Fibroblast of lung (primary cell): ENCODE results near the gene PSEN1. TPM values are rescaled to one million over a fixed set of nuclear protein-coding genes. Genes with fewer than 3 reads are reported as not detected.

Experiments used
- DNase-seq, 2 donors: peaks; one replicate each; pipeline versions ENCODE4 v3.0.0 to v3.0.0-alpha.2; 2010; ENCODE audit warnings: low read depth in 2 of 2
- H2AFZ ChIP-seq: 2 replicates; pipeline ENCODE4 v1.5.1; 2012; ENCODE audit warnings: low read length, control low read depth, inconsistent platforms
- H3K27ac ChIP-seq: 2 replicates; pipeline ENCODE4 v1.5.1; 2011; ENCODE audit warnings: low read length, control low read depth; ENCODE audit not compliant: insufficient read depth
- H3K27me3 ChIP-seq: 2 replicates; pipeline ENCODE4 v1.5.1; 2011; ENCODE audit warnings: mild to moderate bottlenecking, low read length; ENCODE audit not compliant: control insufficient read depth, insufficient read depth
- H3K36me3 ChIP-seq: 2 replicates; pipeline ENCODE4 v1.5.1; 2011; ENCODE audit warnings: low read length; ENCODE audit not compliant: control insufficient read depth, insufficient read depth
- H3K4me1 ChIP-seq: 2 replicates; pipeline ENCODE4 v1.5.1; 2011; ENCODE audit warnings: low read length; ENCODE audit not compliant: control insufficient read depth, insufficient read depth; ENCODE audit errors: extremely low read depth
- H3K4me2 ChIP-seq: 2 replicates; pipeline ENCODE4 v1.5.1; 2011; ENCODE audit warnings: low read length, control low read depth; ENCODE audit not compliant: insufficient read depth; ENCODE audit errors: extremely low read depth
- H3K4me3 ChIP-seq, 4 experiments: fragments of 200-600 bp in 1 of 4; sonication (generic) in 1 of 4; replicated peaks in 1 of 4; 2 replicates each; pipeline ENCODE4 v1.5.1; 2011 to 2016; ENCODE audit warnings: low read length in 4 of 4, low read depth in 3 of 4, mild to moderate bottlenecking in 3 of 4, control low read depth in 2 of 4, inconsistent platforms in 1 of 4, mixed read lengths in 1 of 4; ENCODE audit not compliant: insufficient read depth in 1 of 4; ENCODE audit errors: control extremely low read depth in 1 of 4
- H3K79me2 ChIP-seq: 2 replicates; pipeline ENCODE4 v1.5.1; 2012; ENCODE audit warnings: mild to moderate bottlenecking, low read length, inconsistent platforms; ENCODE audit not compliant: control insufficient read depth, insufficient read depth
- H3K9ac ChIP-seq: 2 replicates; pipeline ENCODE4 v1.5.1; 2011; ENCODE audit warnings: mild to moderate bottlenecking, low read length, control low read depth; ENCODE audit not compliant: insufficient read depth
- H3K9me3 ChIP-seq: 2 replicates; pipeline ENCODE4 v1.5.1; 2012; ENCODE audit warnings: low read depth, low read length; ENCODE audit not compliant: control insufficient read depth, insufficient read depth
- H4K20me1 ChIP-seq: 2 replicates; pipeline ENCODE4 v1.5.1; 2011; ENCODE audit warnings: low read length; ENCODE audit not compliant: control insufficient read depth, insufficient read depth; ENCODE audit errors: extremely low read depth
- EZH2 ChIP-seq: IDR thresholded peaks from 2 replicates; pipeline ENCODE4 v1.5.1; 2012; ENCODE audit warnings: low read length, control low read depth, mild to moderate bottlenecking; ENCODE audit errors: missing control alignments
- polyA plus RNA-seq, 2 donors: library from polyadenylated mRNA; depleted of rRNA in 1 of 2; stranded (reverse) in 1 of 2; unstranded in 1 of 2; fragments of >200 nt; gene quantifications; 2 replicates each; pipeline ENCODE4 v1.2.1, GENCODE V29; 2011 to 2012; ENCODE audit warnings: missing spikeins in 1 of 2
- total RNA-seq: library from RNA; depleted of rRNA; stranded (reverse); fragments of >200 nt; gene quantifications from 2 replicates; pipeline ENCODE4 v1.2.1, GENCODE V29; 2014
- TF ChIP-seq, protein P1 (sequence below), 2 donors: IDR thresholded peaks in 1 of 2; conservative IDR thresholded peaks in 1 of 2; 1 replicate in 1 of 2; 2 replicates in 1 of 2; pipeline ENCODE4 v1.5.1; 2011 to 2012; ENCODE audit warnings: low read length in 2 of 2, control low read depth in 1 of 2, inconsistent platforms in 1 of 2, low read depth in 1 of 2, mild to moderate bottlenecking in 1 of 2

The PSEN1 gene
- total and polyA plus RNA-seq, 2 donors (not counting 1 experiment from before 2014, with no cell fraction given), result 22.0 to 53.7 TPM

GRCh38 chr14:73267474-73267873, 131.2 kb downstream of the PSEN1 start:
- Histone ChIP-seq H3K27me3 (no peaks in the 10 kb centered on the region), H3K27ac (no peak overlapping the region), H3K4me3 (no peak overlapping the region), H3K4me1 (peaks cover 7% of the 10 kb centered on the region), H3K79me2 (no peaks in the 10 kb centered on the region), H4K20me1 (no peaks in the 10 kb centered on the region), H2AFZ (no peak overlapping the region), H3K36me3 (peaks cover 4% of the 10 kb centered on the region), H3K4me2 (no peak overlapping the region), H3K9ac (no peak overlapping the region), H3K9me3 (no peaks in the 10 kb centered on the region)
- no peak for DNase-seq
- TF ChIP-seq, protein P1, sequence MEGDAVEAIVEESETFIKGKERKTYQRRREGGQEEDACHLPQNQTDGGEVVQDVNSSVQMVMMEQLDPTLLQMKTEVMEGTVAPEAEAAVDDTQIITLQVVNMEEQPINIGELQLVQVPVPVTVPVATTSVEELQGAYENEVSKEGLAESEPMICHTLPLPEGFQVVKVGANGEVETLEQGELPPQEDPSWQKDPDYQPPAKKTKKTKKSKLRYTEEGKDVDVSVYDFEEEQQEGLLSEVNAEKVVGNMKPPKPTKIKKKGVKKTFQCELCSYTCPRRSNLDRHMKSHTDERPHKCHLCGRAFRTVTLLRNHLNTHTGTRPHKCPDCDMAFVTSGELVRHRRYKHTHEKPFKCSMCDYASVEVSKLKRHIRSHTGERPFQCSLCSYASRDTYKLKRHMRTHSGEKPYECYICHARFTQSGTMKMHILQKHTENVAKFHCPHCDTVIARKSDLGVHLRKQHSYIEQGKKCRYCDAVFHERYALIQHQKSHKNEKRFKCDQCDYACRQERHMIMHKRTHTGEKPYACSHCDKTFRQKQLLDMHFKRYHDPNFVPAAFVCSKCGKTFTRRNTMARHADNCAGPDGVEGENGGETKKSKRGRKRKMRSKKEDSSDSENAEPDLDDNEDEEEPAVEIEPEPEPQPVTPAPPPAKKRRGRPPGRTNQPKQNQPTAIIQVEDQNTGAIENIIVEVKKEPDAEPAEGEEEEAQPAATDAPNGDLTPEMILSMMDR (conservative IDR thresholded peaks at IDR 0.05 in 1 of 2, IDR thresholded peaks at IDR 0.05 in 1 of 2; ENCODE audit: low read depth in 1 of 2, low read length in 2 of 2), result no peak
- TF ChIP-seq EZH2, result no peak

DNA sequence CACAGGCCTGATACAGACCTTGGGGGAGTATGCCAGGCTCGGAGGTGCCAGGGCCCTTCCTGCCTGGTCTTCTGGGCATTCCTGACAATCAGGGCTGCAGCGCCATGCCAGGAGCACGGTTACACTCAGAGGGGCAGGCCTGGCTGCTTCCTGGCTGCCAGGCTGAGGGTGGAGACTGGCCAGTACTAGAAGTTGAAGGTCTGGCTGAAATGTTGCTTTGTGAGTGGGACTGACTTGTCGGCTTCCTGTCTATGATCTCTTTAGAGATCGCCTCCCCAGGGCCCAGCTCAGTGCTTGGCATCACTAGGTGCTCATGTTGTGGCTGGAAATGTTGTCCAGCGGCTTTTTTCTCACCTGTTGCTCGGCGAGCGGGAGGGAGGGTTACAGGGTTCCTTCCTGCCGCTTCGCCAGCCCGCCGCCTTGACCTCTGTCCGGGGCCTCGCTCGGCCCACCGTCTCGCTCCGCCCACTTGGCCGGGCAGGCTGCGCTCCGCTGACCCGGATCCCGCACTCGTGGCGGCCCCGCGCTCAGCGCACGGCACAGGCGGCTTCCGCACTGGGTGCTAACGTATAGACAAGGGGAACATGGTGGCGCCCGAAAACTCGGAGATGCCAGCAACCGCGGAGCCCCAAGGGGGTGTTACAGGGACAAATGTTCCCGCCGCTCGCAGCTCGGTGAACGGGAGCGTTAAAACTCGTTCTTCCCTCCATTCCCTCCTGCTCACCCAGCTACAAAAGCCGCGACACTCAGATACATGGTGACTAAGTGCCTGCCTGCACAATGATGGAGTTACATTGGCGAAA, 133.6 kb downstream of the PSEN1 start:
- no peaks in the 10 kb centered on the region for H3K27me3 ChIP-seq
- no peaks in the 10 kb centered on the region for H3K9me3 ChIP-seq
- DNase-seq, result peak; percentile 31 to 34
- peak overlapping the region in 3 of 4 experiments; percentile 18 to 49 (median 26) for H3K4me3 ChIP-seq
- peak overlapping the region; percentile 12 for H2AFZ ChIP-seq
- H3K9ac ChIP-seq, result no peak overlapping the region
- peak overlapping the region; percentile 86 for H3K4me2 ChIP-seq
- H3K27ac ChIP-seq, result peak overlapping the region; percentile 45
- H3K36me3 ChIP-seq, result peaks cover 7% of the 10 kb centered on the region
- no peaks in the 10 kb centered on the region for H3K79me2 ChIP-seq
- peaks cover 7% of the 10 kb centered on the region for H3K4me1 ChIP-seq
- H4K20me1 ChIP-seq, result no peaks in the 10 kb centered on the region
- TF ChIP-seq EZH2, result no peak
- TF ChIP-seq, protein P1 (conservative IDR thresholded peaks at IDR 0.05 in 1 of 2, IDR thresholded peaks at IDR 0.05 in 1 of 2; ENCODE audit: low read depth in 1 of 2, low read length in 2 of 2), result no peak

- Histone ChIP-seq H3K9me3 (no peaks in the 10 kb centered on the region), H3K27ac (no peak overlapping the region), H2AFZ (no peak overlapping the region), H3K4me3 (no peak overlapping the region), H3K79me2 (no peaks in the 10 kb centered on the region), H3K36me3 (peaks cover 15% of the 10 kb centered on the region), H3K9ac (no peak overlapping the region), H4K20me1 (no peaks in the 10 kb centered on the region), H3K4me1 (peaks cover 7% of the 10 kb centered on the region), H3K4me2 (no peak overlapping the region), H3K27me3 (no peaks in the 10 kb centered on the region)
- TF ChIP-seq, protein P1 (conservative IDR thresholded peaks at IDR 0.05 in 1 of 2, IDR thresholded peaks at IDR 0.05 in 1 of 2; ENCODE audit: low read depth in 1 of 2, low read length in 2 of 2), result no peak
- no peak for TF ChIP-seq EZH2
- DNase-seq, result no peak
Observed at GRCh38 chr14:73272393-73272792, 136.1 kb downstream of the PSEN1 start.

Other genes with a start within 250 kb of the PSEN1 start
- gene DPF3, start 242.4 kb upstream of the PSEN1 start, total RNA-seq, result 3.6 and 13.7 TPM in 2 replicates
- 7.6 and 11.1 TPM in 2 replicates for gene DPF3, start 242.4 kb upstream of the PSEN1 start, polyA plus RNA-seq
- gene DCAF4, start 210.0 kb upstream of the PSEN1 start, total RNA-seq, result 4.9 and 10.2 TPM in 2 replicates
- gene DCAF4, start 210.0 kb upstream of the PSEN1 start, polyA plus RNA-seq, result 20.0 and 20.7 TPM in 2 replicates
- 14.4 and 22.1 TPM in 2 replicates for gene ZFYVE1, start 109.4 kb upstream of the PSEN1 start, total RNA-seq
- 14.9 and 18.8 TPM in 2 replicates for gene ZFYVE1, start 109.4 kb upstream of the PSEN1 start, polyA plus RNA-seq
- gene RBM25, start 78.0 kb upstream of the PSEN1 start, total RNA-seq, result 22.3 and 25.4 TPM in 2 replicates
- 38.0 and 42.5 TPM in 2 replicates for gene RBM25, start 78.0 kb upstream of the PSEN1 start, polyA plus RNA-seq
- gene PAPLN, start 101.0 kb downstream of the PSEN1 start, total RNA-seq, result 6.9 and 9.5 TPM in 2 replicates
- 1.3 and 1.4 TPM in 2 replicates for gene PAPLN, start 101.0 kb downstream of the PSEN1 start, polyA plus RNA-seq